ENCODE results near the gene AIG1.

- TF ChIP-seq, protein P1, sequence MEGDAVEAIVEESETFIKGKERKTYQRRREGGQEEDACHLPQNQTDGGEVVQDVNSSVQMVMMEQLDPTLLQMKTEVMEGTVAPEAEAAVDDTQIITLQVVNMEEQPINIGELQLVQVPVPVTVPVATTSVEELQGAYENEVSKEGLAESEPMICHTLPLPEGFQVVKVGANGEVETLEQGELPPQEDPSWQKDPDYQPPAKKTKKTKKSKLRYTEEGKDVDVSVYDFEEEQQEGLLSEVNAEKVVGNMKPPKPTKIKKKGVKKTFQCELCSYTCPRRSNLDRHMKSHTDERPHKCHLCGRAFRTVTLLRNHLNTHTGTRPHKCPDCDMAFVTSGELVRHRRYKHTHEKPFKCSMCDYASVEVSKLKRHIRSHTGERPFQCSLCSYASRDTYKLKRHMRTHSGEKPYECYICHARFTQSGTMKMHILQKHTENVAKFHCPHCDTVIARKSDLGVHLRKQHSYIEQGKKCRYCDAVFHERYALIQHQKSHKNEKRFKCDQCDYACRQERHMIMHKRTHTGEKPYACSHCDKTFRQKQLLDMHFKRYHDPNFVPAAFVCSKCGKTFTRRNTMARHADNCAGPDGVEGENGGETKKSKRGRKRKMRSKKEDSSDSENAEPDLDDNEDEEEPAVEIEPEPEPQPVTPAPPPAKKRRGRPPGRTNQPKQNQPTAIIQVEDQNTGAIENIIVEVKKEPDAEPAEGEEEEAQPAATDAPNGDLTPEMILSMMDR (IDR thresholded peaks at IDR 0.05) = no peak
- no peak for TF ChIP-seq POLR2A (IDR thresholded peaks at IDR 0.05)
Measured at GRCh38 chr6:143127941-143128680, 67.4 kb downstream of the AIG1 start.
